ENCODE data around the gene DNALI1. TPM values are rescaled to one million over a fixed set of nuclear protein-coding genes. Genes with fewer than 3 reads are reported as not detected.
A peak's percentile ranks its signal among the peaks of the same experiment; 100 is the strongest.
"Not testable (repeated sequence)": the region's sequence is repeated elsewhere in the genome, so short reads cannot be mapped to it uniquely, and the experiment has no call there.

Gene DNALI1
- total RNA-seq, 2 donors from 2014 or later: 3.9 to 6.1 TPM

DNA sequence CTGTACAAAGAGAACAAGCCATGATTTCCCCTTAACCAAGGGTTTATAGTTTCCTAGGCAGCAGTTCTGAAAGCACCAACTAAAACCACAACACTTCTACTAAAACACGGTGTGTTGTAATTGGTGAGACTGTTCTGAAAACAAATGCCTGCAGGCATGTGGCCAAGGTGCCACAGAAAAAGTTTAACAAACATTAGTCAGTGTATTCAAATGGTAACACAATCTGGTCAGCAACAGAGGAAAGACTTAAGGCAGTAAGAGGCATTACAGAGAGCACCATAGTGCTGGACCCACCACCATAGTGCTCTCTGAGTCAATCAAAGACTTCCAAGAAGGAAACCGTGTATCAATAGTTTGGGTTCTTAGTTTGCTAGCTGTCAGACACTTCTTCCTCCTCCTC is 19.4 kb upstream of the DNALI1 start:
- TF ChIP-seq CTCF (IDR thresholded peaks at IDR 0.05): no peak
- peaks cover 0 to 10% of the 10 kb centered on the region in 2 donors for H3K4me1 ChIP-seq
- no peak overlapping the region for H3K27ac ChIP-seq
- no peaks in the 10 kb centered on the region for H3K9me3 ChIP-seq
- DNase-seq (ENCODE audit: low spot score): no peak
- peaks cover 58% of the 10 kb centered on the region for H3K36me3 ChIP-seq
- H3K4me3 ChIP-seq: no peak overlapping the region
- no peaks in the 10 kb centered on the region for H3K27me3 ChIP-seq

DNA sequence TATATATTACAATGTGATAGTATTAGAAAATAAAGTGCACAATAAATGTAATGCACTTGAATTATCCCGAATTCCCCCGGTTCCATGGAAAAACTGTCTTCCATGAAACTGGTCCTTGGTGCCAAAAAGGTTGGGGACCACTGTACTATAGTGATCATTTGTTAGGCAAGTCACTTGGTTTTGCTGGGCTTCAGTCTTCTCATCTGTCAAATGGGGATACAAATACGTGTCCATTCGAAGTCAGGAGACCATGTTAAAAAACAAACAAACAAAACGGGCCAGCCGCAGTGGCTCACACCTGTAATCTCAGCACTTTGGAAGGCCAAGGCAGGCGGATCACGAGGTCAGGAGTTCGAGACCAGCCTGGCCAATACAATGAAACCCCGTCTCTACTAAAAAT is 17.6 kb upstream of the DNALI1 start:
- DNase-seq (ENCODE audit: low spot score): peak; percentile 11
- H3K9me3 ChIP-seq: not testable (repeated sequence)

GRCh38 chr1:37540036-37540785 is 16.5 kb upstream of the DNALI1 start:
- DNase-seq (ENCODE audit: low spot score): peak; percentile 28
- no peak for TF ChIP-seq CTCF (IDR thresholded peaks at IDR 0.05)
- H3K27me3 ChIP-seq: no peaks in the 10 kb centered on the region
- H3K27ac ChIP-seq: no peak overlapping the region
- peaks cover 70% of the 10 kb centered on the region for H3K36me3 ChIP-seq
- H3K4me3 ChIP-seq: no peak overlapping the region
- no peaks in the 10 kb centered on the region for H3K4me1 ChIP-seq
- H3K9me3 ChIP-seq: no peaks in the 10 kb centered on the region

More for the DNA sequence above, 17.6 kb upstream of the DNALI1 start:
- H3K27me3 ChIP-seq, H3K4me1 ChIP-seq, H3K4me3 ChIP-seq, H3K27ac ChIP-seq: not testable (repeated sequence)
- H3K36me3 ChIP-seq: peaks cover 63% of the 10 kb centered on the region

DNA sequence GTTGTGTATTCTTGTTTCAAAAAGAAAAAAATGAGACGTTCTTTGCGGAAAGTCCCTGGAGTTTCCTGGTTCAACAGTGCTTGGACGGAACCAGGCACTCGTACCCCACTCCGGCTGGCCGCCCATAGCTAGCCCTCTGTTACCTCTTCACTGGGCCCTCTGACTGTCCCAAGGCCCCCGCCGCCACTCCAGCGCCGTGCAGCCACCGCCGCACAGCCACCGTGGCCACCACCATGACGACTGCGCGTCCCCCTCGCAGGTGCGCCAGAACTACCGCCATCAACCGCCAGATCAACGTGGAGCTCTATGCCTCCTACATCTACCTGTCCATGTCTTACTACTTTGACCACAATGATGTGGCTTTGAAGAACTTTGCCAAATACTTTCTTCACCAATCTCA is 12.2 kb upstream of the DNALI1 start:
- H3K36me3 ChIP-seq: peaks cover 61% of the 10 kb centered on the region
- no peak overlapping the region for H3K4me3 ChIP-seq
- H3K27me3 ChIP-seq: no peaks in the 10 kb centered on the region
- TF ChIP-seq CTCF (IDR thresholded peaks at IDR 0.05): no peak
- no peaks in the 10 kb centered on the region for H3K9me3 ChIP-seq
- no peaks in the 10 kb centered on the region for H3K4me1 ChIP-seq
- DNase-seq (ENCODE audit: low spot score): peak; percentile 34
- no peak overlapping the region for H3K27ac ChIP-seq

- peaks cover 0 to 3% of the 10 kb centered on the region in 2 donors for H3K4me1 ChIP-seq
- peak; percentile 42 for DNase-seq (ENCODE audit: low spot score)
- no peak overlapping the region for H3K27ac ChIP-seq
- no peak overlapping the region for H3K4me3 ChIP-seq
- no peak for TF ChIP-seq CTCF (IDR thresholded peaks at IDR 0.05)
- peaks cover 56% of the 10 kb centered on the region for H3K36me3 ChIP-seq
- no peaks in the 10 kb centered on the region for H3K9me3 ChIP-seq
- H3K27me3 ChIP-seq: no peaks in the 10 kb centered on the region
These were observed 11.7 kb upstream of the DNALI1 start for GRCh38 chr1:37545019-37545418.

DNA sequence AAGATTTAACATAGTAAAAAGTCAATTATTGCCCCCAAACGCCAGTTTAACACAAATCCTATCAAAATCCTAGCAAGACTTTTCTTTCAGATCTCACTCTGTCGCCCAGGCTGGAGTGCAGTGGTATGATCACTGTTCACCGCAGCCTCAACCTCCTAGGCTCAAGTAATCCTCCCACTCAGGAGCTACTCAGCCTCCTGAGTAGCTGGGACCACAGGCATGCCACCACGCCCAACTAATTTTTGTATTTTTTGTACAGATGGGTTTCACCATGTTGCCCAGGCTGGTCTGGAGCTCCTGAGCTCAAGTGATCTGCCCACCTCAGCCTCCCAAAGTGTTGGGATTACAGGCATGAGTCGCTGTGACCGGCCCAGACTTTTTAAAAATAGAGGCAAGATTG is 7.4 kb upstream of the DNALI1 start:
- Histone ChIP-seq H3K27ac (no peak overlapping the region), H3K9me3 (no peaks in the 10 kb centered on the region), H3K4me1 (peaks cover 0 to 18% of the 10 kb centered on the region in 2 donors), H3K4me3 (no peak overlapping the region), H3K27me3 (no peaks in the 10 kb centered on the region), H3K36me3 (peaks cover 48% of the 10 kb centered on the region)
- DNase-seq (ENCODE audit: low spot score): no peak
- TF ChIP-seq CTCF (IDR thresholded peaks at IDR 0.05): no peak

All from right atrium auricular region (tissue), 2 donors.